Right lung (tissue), 5 donors: ENCODE data around the gene SLC38A3. TPM values are rescaled to one million over a fixed set of nuclear protein-coding genes. Genes with fewer than 3 reads are reported as not detected.
"Not testable (repeated sequence)": the region's sequence is repeated elsewhere in the genome, so short reads cannot be mapped to it uniquely, and the experiment has no call there.

Source experiments
- DNase-seq, 2 donors: peaks; one replicate each; pipeline ENCODE4 v3.0.0-alpha.2; 2013
- polyA plus RNA-seq, 5 donors: library from polyadenylated mRNA; unstranded; fragments of 120-200 nt; gene quantifications; one replicate each; pipeline versions ENCODE4 v1.2.1 to v1.2.3, GENCODE V29; 2013; ENCODE audit warnings: inconsistent platforms in 1 of 5, low replicate concordance in 1 of 5; ENCODE audit not compliant: insufficient read length in 5 of 5, insufficient read depth in 1 of 5

The SLC38A3 gene
- polyA plus RNA-seq, 5 donors = 5.3 to 10.0 (median 7.9) TPM

DNA sequence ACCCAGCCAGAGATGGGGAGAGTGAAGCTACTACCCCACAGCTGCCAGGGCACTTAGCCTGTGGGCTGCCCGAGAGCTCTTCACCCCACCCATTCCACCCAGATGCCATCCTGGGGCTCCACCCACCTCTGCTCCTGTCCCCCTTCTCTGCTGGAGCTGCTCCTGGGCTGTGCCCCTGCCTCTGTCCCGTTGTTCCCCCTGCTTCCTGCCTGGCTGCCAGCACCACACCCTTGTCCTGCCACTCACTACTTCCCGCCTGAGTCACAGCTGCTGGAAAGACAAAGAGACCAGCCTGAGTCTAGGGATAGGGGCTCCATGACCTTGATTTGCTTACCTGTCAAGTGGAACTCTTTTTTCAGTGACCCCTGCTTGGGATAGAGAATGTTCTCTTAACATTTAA lies 43.3 kb downstream of the SLC38A3 start:
- DNase-seq = no peak

DNA sequence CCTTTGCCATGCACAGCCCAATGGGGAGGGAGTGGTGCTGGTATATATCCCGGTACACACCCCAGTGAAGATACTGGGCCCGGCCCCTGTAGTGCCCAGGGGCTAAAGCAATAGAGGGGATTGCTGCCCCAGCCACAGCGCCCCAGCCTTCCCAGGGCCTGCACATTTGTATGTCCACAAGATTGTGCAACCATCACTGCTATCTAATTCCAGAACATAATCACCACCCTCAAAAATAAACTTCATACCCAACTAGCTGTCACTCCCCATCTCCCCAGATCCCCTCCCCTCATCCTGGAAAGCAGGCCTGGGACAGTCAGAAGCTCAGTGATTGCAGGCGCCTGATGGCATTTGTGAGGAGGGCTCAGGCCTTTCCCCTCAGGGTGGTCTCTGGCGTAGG lies 44.4 kb downstream of the SLC38A3 start:
- DNase-seq = no peak

DNA sequence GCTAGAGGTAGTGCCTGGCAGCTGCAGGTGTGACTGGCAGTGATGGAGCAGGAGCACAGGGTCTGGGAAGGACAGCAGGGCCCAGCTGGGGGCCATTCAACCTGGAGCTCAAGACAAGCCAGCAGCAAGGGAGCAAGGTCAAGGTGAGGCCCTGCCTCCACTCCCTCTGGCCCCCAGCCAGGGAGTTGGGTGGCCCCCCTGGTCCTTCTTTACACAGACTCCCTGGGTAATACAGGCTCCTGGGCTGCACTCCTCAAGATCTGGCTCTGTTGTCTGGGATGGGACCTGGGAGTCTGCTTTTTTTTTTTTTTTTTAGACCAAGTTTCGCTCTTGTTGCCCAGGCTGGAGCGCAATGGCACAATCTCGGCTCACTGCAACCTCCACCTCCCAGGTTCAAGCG lies 45.4 kb downstream of the SLC38A3 start:
- no peak for DNase-seq

DNA sequence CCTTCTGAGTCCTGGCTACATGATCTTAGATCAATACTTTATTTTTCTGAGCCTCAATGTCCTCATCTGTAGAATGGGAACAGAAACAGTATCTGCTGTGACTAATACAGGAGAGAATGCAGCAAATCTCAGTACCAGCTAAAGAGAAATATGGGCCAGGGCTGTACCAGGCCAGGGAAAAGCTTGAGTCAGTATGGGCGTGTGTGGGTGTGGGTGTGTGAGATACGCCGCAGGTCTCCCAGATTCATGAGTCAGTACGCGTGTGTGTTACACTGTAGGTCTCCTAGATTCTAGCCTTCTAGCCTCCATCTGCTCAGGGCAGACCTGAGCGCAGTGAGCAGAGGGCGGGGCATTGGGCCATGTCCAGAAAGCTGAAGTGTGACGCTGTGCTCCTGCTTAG lies 46.1 kb downstream of the SLC38A3 start:
- no peak for DNase-seq

DNA sequence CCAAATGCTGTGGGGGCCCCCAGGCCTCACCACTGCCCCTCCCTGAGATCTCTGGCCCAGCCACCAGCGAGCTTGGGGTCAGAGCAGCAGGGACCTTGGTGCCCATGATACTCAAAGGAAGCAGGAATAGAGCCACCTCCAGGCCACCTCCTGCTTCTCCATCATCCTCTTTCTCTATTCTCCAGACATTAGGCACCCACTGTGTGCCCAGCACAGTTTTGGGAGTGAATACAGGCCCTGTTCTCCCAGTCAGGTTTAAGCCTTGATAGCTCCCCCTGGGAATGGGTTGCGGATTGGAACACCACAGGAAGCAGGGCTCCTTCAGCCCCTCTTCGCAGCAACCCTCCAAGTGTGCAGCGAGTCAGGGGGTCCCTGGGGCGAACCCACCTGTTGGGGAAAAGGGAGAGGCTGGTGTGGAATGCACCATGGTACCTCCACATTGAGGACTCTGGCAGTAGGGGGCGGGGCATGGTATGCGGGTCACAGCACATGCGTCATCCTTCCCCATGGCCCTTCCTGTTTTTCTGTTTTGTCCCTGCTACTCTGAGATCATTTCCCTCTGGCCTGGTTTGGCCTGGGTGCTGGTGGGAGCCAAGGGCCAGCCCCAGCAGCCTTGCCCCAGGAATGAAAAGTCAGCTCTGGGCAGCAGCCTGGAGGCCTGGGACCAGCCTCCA lies 49.6 kb downstream of the SLC38A3 start:
- no peak for DNase-seq

DNA sequence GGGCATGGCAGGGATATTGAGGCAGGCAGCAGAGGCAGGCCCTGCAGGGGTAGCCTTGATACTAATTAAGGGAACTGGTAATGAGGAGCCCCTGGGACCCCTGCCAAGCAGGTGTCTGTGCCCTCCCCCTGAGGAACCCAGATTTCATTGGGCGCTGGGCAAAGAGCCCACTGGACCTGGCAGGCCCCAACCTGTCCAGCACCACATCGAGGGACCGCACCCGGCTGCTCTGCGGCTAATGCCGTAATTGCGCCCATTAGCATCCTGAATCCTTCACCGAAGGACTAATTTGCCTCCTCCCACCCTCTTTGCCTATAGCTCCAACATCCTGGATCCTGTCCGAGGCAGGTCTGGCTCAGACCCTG lies 50.2 kb downstream of the SLC38A3 start:
- DNase-seq = no peak

DNA sequence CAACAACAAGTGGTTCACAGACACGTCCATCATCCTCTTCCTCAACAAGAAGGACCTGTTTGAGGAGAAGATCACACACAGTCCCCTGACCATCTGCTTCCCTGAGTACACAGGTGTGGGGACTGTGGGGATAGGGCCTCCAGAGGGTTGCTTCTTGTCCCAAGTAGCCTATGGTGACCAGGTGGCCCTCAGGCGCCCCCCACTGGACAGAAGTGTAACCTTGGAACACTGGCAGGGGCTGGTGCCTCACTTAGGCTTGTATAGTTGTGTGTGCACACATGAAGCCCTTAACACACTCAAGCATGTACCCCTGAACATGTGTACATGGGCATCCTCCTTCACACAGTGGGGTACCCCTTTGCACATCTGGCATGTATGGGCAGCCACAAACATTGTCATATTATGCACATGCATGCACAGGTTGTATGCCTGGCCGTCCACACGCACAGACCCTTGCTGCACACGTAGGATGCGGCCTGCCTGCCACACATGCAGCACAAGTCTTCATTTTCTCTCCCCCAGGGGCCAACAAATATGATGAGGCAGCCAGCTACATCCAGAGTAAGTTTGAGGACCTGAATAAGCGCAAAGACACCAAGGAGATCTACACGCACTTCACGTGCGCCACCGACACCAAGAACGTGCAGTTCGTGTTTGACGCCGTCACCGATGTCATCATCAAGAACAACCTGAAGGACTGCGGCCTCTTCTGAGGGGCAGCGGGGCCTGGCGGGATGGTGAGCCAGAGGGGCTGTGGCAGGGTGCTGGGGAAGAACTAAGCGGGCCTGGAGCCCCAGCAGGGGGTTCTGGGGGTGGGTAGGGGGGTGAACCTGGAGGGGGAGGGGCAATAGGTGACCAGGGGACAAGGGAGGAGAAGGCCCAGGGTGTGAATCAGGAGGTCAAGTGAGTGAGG lies 52.2 kb downstream of the SLC38A3 start:
- DNase-seq = no peak

DNA sequence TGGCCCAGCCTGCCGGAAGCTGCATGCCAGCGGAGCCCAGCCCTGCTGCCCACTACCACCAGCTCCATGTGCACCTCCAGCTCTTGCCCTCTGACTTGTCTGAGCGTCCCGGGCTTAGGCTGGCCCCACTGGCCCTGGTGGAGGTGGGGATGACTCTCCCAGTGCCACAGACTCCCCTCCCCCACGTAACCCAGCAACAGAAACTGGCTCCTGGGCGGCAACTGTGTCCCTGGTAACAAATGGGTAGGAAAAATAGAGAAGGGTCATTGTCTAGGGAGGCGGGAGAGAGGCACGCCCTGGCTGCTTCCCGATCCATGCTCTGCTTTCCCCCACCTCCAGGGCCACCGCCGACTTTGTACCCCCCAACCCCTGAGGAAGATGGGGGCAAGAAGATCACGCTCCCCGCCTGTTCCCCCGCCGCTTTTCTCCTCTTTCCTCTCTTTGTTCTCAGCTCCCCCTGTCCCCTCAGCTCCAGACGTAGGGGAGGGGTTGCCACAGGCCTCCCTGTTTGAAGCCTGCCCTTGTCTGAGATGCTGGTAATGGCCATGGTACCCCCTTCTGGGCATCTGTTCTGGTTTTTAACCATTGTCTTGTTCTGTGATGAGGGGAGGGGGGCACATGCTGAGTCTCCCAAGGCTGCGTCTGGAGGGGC lies 53.1 kb downstream of the SLC38A3 start:
- DNase-seq = no peak

DNA sequence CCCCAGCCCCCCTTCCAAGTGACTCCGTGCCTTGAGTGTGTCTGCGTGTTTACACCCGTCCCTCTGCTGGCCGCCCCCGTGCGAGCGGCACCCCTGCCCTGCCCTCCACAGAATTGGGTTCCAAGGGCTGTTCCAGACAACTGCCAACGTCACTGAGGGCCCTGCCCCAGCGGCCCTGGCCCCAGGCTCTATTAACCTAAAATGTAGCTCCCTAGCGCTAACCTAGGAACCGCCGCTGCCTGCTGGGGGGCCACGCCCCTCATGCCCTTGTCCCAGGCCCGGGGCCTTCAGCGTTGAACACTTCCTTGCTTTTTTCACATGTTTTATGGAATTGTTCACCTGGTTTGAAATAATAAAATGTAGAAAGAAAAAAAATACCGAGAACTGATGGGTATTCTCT lies 53.9 kb downstream of the SLC38A3 start:
- DNase-seq = no peak

DNA sequence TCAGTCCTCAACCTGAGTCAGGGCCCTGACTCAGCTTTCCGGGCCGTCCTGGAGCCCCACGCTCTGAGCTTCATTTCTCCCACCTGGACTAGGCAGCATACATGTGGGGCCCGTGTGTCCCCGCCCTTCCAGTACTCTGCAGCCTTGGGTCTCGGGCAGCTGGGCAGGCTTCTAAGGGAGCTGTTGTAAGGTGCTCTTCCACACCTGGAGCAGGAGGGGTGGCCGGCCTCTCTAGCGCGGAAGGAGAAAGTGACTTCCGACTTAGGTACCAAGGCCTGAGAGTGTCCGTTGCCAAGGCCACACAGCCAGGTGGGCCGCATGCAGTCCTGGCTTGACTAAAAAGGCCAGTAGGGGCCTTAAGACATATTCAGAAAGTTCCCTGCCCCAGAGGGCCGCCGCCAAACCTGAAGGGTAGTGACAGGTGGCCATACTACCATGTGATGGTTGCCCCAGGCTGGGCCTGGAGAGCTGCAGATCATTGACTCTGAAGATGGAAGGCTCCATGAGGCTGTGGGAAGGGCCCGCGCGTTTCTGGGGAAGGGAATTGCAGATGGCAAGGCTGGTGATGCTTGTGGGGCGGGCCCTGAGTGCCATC lies 54.5 kb downstream of the SLC38A3 start:
- no peak for DNase-seq

DNA sequence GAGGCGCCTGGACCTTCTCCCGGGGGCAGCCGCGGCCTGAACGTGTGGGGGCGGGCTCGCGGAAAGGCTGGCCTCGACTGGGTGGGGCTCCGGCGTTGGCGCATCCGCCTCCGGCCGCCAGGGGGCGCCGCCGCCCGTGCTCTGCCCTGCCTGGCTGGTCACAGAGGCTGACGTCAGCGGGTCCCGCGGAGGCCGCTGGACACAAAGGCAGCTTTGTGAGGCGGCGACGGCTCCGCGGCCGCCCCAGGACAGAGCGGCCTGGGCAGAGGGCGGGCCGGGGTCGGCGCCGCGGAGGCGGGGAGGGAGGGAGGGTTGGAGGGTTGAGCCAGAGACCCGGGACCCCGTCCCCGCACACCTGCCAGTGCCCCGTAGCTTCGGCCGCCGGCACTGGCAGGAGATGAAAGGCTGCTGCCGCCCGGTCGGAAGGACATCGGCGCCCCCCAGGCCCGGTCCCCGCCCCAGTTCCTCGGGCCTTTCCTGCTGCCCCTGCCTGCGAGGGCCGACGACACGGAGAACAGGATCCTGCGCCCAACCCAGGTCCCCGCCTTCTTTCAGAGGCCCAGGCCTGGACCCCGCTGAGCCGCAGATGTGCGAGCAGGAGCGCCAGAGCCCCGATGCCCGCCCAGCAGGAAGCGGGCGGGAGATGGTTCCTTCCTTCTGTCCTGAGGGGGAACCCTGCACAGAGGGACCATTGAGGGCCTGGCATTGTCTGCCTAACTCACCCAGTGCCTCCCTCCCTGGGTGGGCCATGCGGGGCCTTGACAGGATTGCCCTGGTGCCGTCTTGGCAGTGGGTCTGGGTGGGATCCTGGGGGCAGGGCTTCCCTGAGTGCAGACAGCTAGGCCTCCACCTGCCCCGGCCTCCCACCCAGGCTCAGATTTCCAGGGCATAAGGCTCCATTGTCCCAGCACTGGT lies 55.2 kb downstream of the SLC38A3 start:
- DNase-seq = peak; percentile 94 to 95

DNA sequence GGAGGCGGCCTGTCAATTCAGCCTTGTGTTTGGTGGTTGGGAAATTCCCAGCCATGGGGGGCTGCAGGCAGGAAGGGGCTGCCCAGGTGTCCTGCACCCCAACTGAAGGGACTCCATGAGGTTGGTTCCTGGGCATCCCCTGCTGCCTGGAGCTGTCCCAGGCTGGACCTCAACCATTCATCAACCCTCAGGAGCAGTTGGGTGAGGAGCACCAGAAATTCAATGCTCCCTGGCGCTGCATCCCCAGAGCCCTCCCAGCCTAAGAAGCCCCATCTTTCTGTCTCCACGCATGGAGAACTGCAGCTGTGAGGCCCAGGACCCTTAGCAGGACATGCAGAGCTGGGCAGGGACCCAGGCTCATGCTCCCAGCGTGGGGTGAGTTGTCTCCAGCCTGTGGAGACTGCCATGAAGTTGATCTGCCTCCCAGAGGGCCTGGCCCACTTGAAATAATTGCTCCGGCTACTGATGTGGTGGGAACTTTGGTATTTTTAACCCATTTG lies 55.9 kb downstream of the SLC38A3 start:
- DNase-seq = no peak

DNA sequence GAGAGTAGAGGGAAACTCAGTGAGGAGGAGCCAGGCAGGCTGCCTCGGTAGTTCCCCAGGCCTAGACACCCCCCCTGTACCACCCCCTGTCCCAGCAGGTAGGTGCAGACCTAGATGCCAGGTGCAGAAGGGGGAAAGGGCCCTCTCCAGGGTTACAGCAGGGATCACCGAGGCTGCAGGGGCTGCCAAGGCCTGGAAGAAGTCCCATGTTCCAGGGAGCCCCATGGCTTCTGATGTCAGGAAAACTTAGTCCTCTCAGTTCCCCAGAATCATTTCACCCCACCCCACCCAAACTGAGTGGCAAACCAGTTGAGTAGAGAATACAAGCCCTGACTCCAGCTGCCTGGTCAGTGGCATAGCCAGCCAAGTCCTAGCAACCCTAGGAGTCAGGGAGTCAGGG lies 56.4 kb downstream of the SLC38A3 start:
- DNase-seq = no peak

DNA sequence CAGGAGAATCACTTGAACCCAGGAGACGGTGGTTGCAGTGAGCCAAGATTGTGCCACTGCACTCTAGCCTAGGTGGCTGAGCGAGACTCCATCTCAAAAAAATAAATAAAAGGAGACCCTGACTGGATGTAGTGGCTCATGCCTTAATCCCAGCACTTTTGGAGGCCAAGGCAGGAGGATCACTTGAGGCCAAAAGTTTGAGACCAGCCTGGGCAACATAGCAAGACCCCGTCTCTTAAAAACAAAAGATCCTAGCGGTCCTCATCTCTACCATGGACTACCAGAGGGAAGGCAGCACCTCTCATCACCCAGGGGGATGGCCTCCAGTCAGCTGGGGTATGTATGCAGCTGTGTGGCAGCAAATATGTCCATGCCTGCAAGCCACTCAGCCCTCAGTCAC lies 57.1 kb downstream of the SLC38A3 start:
- not testable (repeated sequence) for DNase-seq

DNA sequence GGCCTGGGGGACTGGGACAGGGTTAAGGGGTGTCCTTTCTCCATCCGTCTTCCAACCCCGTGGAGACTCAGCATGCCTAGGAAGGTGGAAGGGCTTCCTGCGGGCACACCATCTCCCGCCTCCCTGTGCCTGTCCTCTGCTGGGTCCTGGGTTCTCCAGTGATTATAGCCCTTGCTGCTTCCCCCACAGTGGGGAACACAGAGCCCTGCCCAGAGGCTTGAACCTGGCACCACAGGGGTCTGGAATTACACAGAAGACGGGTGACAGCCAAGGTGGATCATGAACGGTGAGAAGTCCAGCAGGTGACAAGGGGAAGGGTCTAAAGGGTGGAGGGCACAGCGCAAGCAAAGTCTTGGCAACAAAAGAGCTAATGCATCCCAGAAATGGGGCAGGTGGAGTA lies 57.7 kb downstream of the SLC38A3 start:
- no peak for DNase-seq

DNA sequence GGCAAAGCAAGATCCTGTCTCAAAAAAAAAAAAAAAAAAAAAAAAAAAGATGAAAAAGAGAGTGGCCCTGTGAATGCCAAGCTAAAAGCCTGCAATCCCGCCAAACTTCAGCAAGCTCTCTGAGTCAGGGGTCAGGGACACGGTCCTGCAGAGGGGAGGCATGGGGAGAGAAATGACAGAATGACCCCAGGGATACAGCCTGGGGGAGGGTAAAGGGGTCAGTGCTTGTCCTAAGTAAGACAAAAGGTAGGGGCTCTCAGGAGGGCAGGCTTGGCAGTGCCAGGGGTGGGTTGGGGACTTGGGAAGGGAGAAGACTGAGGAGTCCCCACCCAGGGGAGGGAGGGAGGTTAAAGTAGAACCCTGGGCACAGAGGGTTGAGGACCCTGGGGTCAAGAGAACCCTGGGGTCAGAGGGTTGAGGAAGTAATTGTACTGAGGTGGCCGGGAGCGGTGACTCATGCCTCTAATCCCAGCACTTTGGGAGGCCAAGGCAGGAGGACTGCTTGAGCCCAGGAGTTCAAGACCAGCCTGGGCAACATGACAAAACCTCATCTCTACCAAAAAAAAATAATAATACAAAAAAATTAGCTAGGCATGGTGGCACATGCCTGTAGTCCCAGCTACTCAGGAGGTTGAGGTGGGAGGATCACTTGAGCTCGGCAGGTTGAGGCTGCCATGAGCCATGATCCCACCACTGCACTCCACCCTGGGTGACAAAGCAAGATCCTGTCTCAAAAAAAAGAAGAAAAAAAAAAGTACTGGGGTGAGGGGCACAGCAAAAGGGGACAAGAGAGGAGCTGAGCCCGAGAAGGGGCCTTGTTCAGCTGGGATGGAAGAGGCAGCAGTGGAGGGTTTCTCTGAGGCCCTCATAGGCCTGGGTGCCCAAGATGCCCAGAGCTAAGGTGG lies 58.7 kb downstream of the SLC38A3 start:
- DNase-seq = no peak

DNA sequence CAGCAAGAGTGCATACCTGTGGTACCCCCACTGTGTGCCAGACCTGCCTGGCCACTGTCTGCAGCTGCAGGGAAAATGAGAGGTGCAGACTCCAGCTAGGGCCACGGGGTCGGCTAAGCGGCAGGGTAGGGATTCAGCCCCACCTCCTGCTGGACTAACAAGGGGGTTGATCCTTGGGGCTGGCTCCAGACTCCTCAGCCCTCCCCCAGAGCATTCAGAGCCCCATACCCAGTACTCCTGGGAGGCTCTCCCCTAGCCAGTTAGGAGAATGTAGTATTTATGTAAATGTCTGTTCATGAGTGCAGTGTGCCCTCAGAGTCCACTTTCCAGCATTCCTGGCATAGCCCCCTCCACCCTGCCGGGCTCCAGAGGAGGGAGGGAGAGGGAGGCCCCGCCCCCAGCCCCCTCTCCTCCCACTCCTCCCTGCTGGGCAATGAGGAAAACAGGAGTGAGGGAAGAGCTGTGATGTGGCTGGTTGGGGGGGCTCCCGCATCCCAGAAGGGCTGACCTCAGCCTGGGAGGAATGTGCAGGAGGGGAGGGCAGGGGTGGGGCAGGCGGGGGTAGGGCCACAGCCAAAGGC lies 59.4 kb downstream of the SLC38A3 start:
- peak; percentile 88 to 89 for DNase-seq

DNA sequence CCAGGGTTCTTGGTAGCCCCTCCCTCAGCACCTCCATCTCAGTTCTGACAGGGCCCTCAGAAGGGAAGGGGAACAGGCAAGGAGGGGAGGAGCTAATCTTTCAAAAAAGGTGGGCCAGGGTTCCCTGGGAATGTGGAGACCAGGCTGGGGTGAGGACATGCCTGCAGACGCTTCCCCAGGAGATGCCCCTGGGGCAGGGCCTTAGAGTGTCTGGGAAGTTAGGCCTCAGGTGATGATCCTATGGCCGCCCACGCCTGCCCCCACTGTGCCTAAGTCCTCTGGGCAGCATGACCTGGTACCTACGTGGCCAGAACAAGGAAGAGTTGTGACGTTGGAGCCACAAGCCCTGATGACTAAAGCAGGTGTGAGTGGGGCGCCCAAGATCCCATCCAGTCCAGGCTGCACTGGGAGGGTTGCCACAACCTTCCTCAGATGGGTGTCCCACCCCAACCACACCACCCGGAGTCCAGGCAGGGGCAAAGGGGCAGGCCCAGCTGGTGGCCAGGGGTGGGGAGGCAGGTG lies 60.0 kb downstream of the SLC38A3 start:
- DNase-seq = no peak

DNA sequence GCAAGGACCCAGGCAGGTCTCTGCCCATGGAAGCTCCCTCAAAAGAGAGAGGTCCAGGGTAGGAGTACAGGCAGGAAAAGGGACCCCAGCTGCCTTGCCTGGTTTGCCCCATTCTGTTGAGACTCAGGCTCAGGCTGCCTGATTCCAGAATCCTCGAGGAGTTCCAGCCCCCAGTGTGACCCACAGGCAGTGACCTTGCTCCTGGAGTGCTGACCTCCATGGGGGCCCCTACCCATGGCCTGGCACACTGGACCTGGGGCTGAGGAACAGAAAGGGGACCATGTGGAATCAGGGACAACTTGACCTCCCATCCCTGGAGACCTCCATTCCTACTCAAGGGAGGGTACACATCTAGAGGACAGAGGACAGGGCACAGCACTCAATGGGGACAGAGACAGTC lies 60.5 kb downstream of the SLC38A3 start:
- no peak for DNase-seq
